GM21786 (cell line): ENCODE measurements around the gene GLRX.
A peak's percentile ranks its signal among the peaks of the same experiment; 100 is the strongest.
"Not testable (repeated sequence)": the region's sequence is repeated elsewhere in the genome, so short reads cannot be mapped to it uniquely, and the experiment has no call there.

Source experiments
- ATAC-seq: cut with Tn5 transposase; IDR thresholded peaks from one replicate; pipeline ENCODE4 v1.9.1; 2021; ENCODE audit not compliant: unreplicated experiment

Gene GLRX

GRCh38 chr5:95830226-95830625 is 7.7 kb upstream of the GLRX start:
- ATAC-seq: no peak

DNA sequence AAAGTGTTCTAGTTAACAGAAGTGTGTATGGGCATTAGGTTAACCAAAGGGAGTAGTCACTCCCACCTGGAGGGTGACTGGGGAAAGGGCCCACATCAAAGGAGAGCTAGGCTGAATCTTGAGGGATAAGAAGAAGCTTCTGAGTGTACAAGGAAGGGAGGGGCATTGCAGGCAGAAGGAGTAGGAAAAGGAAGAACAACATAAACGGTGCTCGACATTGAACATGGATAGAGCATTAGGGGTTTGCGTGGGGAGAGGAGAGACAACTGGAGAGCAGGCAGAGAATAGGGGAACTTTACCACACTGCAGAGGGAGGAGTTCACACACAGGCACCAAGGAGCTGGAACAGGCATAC is 5.3 kb upstream of the GLRX start:
- no peak for ATAC-seq

DNA sequence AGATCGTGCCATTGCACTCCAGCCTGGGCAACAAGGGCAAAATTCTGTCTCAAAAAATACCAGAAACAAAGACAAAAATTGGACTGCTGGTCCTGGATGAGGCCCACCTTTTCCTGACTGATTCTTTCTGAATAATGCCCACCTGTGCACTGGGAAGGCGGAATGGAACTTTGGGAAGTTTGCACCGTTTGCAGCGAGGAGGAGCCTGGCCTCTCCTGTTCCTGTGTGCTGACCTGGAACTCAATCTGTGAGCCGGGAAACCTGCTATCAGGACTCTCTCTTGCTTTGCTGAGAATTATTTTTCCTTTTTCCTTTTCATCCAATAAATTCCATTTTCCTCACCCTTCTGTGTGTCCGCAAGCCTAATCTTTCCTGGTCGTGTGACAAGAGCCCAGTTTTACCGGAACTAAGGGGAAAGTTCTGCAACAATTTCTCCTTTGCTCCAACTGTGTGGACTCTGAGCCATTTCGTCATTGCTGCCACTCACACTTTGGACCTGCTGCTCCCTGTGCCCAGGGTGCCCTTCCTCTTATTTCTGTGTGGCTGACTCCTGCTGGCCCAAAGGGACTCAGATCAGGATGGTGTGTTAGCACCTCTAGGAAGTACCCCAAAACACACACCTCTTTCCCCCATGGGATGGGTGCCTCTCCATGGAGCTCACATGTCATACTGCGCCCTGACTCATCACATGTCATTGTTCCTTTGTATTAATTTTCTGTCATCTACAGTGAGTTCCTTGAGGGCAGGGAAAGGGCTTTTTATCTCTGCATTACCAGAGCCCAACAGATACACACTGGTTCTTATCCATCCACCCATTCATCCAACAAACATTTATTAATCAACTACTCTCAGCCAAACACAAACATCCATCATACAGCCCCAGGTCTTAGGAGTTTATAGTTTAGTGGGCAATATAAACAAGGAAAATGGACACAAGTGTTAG is 4.7 kb upstream of the GLRX start:
- ATAC-seq: no peak

DNA sequence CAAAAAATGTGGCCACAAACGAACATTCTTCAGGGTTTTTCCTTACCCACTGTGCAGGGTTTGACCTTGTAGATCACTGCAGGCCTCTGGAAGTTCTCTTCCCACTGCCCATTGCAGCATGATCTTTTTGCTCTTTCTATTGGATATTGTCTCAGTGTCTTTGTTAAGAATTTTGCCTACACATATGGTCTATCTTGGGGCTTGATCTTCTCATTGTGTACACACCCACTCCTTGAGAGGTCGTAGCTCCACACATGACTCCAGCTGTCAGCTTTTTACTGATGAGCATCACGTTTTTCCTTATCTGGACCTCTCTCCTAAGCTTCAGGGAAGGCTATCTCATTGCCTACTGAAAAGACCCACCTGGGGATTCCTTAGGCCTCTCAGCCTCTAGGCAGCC is 3.0 kb upstream of the GLRX start:
- ATAC-seq: no peak

DNA sequence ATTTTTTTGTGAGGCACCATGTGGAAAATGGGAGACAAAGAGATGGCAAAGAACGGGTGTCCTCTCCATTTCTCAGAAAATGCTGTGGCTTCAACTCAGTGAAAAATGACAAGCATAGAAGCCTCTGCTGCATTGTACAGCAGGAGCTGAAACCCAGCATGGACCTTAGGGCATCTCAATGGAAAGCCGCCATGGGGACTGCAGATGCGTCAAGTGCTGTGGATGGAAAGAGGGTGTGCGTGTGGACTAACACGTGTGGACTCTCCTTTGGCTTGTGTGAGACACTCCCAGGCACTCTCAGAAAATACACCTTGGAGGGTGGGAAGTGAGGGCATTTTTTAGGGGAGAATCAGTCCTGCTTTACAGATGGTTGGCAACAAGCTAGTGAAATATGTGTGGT is 2.2 kb upstream of the GLRX start:
- no peak for ATAC-seq

- peak; percentile 47 for ATAC-seq
Measured at GRCh38 chr5:95823738-95824609, 1.4 kb upstream of the GLRX start.

DNA sequence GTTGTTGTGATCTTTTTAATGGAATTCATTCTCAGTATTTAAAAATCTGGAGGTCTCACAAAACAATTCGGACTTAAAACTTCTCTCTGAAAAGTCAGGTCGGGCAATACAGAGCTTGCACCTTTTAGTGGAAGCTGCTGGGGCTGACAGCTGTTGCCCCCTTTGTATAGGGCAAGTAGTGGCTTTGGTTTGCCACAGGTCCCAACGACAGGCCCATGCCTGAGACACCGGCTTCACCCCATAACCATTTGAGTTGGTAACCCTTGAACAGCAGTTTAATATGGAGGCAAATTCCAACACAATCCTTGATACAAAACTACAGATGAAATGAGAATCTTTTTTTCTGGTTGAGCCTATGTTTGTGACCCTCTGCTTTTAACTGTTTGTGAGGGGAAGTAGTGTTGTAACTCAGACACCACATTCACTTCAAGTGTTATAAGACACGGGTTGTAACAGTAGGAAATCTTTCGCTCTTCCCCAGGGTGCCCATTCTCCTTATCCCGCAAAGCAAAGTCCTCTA is 752 bp upstream of the GLRX start:
- ATAC-seq: no peak

DNA sequence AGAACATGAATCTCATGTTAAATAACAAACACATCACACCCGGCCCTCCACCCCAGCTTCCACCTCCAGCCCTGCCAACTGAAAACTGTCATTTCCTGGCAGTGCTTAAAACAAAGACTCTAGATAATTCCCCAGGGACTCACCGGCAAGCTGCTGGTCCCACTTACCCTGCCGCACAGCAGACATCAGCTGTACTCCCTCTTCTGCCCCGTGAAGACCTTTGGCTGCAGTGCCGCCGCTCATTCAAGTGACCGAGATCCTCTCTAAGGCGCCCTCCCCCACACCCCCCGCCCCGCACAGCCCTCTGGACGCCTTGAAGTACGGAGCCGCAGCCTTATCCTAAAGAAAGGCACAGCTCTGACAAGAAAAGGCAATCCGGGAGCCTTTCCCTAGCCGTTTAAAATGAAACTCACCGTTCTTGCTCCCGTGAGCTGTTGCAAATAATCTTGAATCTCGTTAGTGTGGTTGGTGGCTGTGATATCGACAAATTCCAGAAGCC is 434 bp downstream of the GLRX start:
- ATAC-seq: peak; percentile 35

- peak; percentile 22 for ATAC-seq
Measured at GRCh38 chr5:95821110-95822021, 1.2 kb downstream of the GLRX start.

DNA sequence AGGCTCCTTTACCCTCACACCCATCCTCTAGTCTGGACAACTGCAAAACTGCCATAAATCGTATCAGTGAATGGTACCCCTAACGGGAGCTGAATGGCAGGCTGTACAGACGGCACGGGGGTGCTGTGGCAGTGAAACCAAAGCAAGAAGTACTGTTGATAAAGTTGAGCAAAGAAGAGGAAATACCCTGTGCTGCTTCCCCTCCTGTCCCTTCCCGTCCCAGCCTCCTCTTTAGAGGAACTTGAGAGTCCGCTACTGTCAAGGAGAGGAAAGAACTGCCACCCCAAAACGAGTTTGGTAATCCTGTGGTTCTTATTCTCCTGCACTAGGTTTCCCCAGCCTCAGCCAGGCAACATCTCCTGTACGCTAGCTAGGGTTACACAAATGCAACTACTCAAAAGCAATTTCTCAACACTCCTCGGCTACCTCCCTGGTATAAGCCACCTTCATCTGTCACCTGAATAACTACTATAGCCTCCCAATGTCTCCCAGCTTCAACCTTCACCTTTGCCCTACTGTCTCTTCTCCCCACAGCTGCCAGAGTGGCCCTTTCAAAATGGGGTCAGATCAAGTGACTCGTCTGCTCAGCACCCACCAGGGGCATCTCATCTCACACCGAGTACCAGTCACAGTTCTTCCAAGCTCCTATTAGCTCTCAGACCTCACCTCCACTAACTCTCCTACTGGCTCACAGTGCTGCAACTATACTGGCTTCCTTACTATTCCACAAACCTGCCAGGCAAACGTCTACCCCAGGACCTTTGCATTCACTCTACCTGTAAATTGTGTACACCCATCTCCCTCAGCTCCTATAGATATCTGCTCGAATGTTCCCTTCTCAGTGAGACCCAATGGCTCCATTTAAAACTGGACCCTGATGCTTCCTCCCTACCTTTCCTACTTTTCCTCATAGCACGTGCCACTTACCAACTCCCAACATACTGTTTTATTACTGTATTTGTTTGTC is 4.1 kb downstream of the GLRX start:
- ATAC-seq: no peak

DNA sequence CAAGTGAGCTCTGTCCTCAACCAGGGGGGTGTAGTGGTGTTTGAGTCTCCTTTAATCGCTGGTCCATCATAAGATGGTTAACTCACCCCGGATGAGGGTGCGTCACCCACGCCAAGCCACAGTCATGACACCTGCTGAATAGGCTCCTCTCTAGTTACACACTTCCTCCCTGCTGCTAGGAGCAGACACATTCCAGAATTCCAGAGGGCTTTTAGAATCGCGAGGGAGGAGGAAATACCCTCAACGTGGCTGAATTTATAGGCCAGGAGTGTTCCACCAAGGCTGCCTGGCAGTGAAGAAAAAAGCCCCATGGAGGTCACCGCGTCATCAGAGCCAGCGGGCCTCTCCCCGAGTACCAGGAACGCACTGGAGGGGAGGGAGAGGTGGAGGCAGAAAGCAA is 5.1 kb downstream of the GLRX start:
- no peak for ATAC-seq

GRCh38 chr5:95816776-95817175 is 5.8 kb downstream of the GLRX start:
- no peak for ATAC-seq

GRCh38 chr5:95816341-95816740 is 6.2 kb downstream of the GLRX start:
- no peak for ATAC-seq

- ATAC-seq: no peak
Measured at GRCh38 chr5:95815155-95815729, 7.3 kb downstream of the GLRX start.

DNA sequence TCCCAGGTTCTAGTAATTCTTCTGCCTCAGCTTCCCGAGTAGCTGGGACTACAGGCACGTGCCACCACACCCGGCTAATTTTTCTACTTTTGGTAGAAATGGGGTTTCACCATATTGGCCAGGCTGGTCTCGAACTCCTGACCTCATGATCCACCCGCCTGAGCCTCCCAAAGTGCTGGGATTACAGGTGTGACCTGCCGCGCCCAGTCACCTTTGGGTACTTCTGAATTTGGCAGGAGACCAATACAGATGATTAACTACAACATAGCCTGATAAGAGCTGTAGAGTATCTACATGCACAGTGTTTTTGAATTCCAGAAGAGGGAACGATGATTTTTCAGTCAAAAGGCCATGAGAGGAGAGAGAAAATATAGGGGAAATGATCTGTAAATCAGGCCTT is 9.5 kb downstream of the GLRX start:
- not testable (repeated sequence) for ATAC-seq

- ATAC-seq: no peak
Measured at GRCh38 chr5:95812074-95812471, 10.5 kb downstream of the GLRX start.

DNA sequence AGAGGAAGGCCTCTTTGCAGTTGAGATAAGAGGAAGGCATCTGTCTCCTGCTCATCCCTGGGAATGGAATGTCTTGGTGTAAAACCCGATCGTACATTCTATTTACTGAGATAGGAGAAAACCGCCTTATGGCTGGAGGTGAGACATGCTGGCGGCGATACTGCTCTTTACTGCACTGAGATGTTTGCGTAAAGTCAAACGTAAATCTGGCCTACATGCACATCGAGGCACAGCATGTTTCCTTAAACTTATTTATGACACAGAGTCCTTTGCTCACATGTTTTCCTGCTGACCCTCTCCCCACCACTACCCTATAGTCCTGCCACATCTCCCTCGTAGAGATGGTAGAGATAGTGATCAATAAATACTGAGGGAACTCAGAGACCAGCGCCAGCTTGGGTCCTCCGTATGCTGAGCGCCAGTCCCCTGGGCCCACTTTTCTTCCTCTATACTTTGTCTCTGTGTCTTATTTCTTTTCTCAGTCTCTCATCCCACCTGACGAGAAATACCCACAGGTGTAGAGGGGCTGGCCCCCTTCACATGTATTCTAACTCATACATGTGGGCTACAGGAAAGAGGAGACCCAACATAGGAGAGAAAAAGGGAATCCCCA is 11.0 kb downstream of the GLRX start:
- not testable (repeated sequence) for ATAC-seq

DNA sequence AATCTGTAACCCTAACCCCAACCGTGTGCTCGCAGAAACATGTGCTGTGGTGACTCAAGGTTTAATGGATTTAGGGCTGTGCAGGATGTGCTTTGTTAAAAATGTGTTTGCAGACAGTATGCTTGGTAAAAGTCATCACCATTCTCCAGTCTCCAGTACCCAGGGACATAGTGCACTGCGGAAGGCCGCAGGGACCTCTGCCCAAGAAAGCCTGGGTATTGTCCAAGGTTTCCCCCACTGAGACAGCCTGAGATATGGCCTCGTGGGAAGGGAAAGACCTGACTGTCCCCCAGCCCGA is 11.5 kb downstream of the GLRX start:
- not testable (repeated sequence) for ATAC-seq
